HTERT RPE-1 (cell line): ENCODE measurements around the gene MEF2C.
"Not testable (repeated sequence)": the region's sequence is repeated elsewhere in the genome, so short reads cannot be mapped to it uniquely, and the experiment has no call there.

Source experiments
- in situ Hi-C: fragments of 300-500 bp; cut with MboI; formaldehyde crosslinking; loops from 4 replicates; pipeline ENCODE4 v1.14.3; 2020; ENCODE audit warnings: low sequenced_read_pairs

The MEF2C gene

DNA sequence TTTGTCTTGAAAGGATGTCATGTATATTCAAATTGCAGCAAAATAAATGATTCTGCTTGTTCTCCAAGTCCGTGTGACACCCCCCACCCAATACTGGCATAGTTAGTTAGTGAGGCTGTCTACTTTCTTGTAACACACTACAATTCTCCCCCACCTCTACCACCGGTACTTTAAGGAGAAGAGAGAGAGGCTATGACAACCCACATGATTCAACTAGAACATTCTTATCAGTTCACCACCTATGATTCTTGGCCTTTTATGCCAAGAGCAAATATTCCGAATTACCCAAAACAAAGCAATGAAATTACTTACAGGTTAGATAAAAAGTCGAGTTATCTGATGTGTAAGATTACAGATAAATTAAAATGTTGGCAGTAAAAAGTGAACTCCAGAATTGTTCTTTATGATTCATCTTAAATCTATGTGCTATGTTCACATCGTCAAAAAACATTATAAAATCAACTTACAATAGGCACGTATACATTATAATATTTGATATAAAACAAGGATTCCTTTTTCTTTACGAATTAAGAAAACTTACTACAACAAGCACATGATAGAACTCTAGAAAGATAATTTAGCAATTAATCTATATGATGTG lies 14.4 kb downstream of the MEF2C start:
- in situ Hi-C loops: no loop called here

DNA sequence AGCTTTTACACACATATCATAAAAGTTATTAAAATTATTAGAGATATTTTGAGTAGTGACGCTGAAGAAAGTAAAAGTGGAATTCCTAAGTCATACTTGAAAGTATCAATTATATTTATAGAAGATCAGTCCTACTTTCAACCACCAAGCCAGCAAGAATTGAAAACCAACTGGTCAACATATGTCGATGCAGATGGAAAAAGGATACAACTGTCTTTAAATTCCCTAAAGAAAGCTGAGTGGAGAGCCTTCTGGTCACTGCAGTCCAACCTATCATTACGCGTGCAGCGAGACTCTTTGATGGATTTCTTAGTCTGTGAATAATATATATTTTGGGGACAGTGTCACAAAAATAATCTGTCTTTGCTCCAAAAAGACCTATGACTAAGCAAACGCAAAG lies 15.3 kb downstream of the MEF2C start:
- in situ Hi-C loops: no loop called here

GRCh38 chr5:88863523-88863922 lies 19.5 kb downstream of the MEF2C start:
- in situ Hi-C loops: no loop called here

DNA sequence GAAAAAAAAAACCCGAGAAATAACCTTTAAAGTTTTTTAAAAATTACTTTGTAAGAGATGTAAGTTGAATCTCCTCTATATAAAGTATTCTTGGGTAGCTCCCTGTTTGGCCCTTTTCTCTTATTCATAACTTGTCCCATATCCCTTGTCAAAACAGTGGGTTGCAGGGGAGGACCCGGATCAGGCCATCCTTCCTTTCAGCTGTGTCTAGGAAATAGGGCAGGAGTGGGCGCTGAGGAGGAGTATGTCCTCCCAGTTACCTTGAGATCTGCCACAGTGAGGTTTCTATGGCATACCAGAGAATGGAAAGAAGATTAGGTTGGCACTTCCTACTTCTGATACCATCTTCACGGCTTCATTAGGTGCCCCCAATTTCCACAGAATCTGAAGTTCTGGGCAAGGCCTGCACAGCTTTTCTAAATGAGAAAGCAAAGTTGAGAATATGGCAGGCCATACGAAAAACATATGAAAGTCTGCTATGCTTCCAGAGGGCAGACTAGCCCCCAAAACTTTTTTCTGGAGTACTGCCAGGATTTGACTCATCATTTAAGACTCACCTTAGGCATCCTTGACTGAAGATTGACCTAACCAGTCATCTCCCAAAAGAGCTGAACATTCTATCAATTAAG lies 20.3 kb downstream of the MEF2C start:
- in situ Hi-C loops: no loop called here

DNA sequence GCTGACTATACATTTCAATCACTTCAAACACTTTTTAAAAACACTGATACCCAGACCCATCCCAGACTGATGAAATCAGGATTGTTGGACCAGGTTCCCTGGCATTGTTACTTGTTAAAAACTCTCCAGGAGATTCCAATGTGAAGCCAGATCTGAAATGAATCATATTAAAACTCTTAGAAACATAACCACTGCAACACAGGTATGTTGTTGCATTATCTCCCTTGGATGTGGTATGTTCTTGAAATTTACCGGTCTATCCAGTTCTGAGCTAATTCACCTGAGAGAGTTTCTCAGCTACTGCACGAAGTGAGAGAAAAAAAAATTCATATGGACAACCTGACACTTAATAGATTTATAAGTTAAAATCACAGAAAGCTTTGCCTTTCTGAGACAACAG lies 21.8 kb downstream of the MEF2C start:
- in situ Hi-C loops: no loop called here

- in situ Hi-C loops: no loop called here
Observed at GRCh38 chr5:88860501-88860900, 22.5 kb downstream of the MEF2C start.

- in situ Hi-C loops: no loop called here
Observed at GRCh38 chr5:88858392-88858791, 24.6 kb downstream of the MEF2C start.

- in situ Hi-C loops: not testable (repeated sequence)
Observed at GRCh38 chr5:88856381-88856780, 26.6 kb downstream of the MEF2C start.

GRCh38 chr5:88854769-88855168 lies 28.2 kb downstream of the MEF2C start:
- in situ Hi-C loops: no loop called here

DNA sequence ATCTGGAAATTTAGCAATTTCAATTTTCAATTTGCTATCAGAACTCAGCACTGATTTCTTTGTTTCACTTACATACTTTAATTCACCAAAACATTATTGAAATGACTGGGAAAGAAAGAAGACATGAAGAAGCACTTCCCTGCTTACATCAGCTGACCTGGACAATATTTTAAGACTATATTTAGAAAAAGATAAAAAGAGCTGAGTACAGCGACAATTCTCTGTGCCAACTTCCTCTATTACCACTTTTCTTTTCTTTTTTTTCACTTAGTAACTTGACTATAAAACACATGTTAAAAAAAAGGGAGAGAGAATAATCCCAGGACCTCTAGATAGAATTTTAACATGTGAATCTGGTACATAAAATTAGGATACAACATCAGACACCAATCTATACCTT lies 35.6 kb downstream of the MEF2C start:
- in situ Hi-C loops: no loop called here

DNA sequence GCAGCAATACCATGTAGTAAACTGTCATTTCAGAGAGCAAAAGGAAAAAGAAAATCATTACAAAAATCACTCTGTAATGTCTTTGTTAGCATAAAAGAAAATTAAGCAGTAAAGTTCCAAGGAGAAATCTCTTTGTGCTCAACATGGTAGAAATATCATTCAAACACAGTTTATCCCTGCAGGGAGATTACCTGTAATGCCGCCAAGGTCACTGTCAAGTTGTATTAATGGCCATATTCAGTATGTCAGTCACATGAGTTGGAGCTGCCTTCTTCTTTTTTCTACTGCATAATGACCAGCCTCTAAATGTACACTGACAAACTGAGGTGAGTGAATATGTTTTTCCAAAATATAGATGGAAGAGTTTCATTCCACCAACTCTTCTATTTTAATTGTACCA lies 36.5 kb downstream of the MEF2C start:
- in situ Hi-C loops: no loop called here

DNA sequence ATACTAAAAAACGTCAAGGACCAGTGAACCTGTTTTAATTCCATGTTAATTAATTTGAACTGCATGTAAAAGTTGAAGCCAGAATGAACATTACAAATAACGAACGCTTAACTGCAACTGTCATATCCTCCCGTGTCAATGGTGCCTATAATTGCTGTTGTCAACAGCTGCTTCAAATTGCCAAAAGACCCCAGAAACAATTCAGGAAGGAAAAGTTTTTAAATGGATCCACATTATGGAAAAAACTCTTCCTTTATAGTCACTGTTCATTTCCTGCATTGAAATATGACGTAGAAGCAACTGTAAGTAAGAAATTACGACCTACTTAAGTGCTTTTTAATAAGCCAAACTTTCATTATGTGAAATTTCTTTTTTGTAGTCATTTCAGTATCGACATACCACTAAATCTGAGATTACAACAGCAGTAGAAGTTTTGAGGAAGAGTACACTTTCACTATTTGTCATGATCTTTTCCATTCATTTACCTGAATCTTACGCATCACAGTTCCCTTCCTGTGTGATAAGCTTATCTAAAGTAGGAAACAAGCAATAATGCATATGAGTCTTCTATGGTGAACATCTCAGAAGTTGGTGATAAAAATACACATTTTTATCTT lies 37.8 kb downstream of the MEF2C start:
- in situ Hi-C loops: no loop called here

- in situ Hi-C loops: no loop called here
Observed at GRCh38 chr5:88842784-88843183, 40.2 kb downstream of the MEF2C start.

DNA sequence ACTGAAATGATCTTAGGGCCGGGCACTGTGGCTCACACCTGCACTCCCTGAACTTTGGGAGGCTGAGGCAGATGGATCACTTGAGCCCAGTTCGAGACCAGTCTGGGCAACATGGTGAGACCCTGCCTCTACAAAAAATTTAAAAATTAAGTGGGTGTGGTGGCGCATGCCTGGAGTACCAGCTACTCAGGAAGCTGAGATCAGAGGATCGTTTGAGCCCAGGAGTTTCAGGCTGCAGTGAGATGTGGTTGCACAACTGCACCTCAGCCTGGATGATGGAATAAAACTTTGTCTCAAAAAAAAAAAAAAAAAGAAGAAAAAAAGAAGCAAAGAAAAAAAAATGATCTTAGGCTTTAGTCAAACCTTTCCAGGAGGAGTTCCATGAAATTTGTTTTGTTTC lies 41.8 kb downstream of the MEF2C start:
- in situ Hi-C loops: no loop called here

DNA sequence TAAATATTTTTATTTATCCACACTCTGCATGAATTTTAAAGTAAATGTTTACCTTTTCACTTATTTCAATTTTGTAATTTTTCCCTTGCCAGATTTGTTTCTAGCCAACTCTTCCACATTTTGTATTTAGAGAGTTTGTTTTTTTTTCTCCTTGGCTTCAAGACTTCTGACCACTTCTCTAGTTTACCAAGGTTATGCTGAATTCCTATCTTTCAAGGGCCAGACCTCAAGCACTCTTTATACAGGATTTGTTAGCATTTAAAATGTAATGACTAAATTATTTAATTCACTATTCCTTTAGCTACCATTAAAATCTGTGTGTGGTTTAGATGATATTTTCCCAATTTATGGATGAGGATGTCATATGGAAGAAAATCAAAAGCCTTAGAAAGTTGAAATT lies 42.5 kb downstream of the MEF2C start:
- in situ Hi-C loops: no loop called here

DNA sequence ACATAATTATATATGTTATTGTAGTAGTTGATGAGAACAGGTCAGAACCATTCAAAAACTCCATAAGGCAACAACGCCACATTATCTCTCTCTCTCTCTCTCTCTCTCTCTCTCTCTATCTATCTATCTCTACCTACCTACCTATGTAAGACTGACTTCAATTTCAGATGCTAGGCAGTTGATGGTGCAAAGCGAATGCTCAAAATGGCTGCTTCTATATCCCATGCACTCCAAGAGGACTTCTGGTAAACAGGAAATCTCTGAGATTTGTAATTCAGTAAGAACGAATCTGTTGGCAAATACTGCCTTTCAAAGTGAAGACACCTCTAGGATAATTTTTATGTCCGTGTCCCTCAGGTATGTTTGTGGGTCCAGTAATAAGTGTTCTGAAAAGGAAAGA lies 43.7 kb downstream of the MEF2C start:
- in situ Hi-C loops: no loop called here

DNA sequence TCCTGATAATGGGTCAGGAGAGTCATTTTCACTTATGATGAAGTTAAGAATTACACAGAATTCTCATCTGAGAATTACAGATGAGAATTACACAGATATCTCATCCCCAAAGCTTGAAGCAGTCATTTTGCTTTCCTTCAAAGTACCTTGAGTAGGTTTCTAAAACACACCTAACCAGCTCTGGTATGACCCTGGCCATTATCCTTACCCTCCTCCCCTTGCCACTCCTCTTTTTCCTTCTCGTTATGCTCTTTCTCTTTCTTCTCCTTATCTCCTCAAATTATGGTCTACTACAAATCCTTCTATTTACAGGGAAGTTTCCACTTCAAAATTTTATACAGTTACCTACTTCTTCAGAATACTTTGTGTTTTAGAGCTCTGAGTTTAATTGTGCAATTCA lies 44.5 kb downstream of the MEF2C start:
- in situ Hi-C loops: no loop called here

GRCh38 chr5:88837817-88838216 lies 45.2 kb downstream of the MEF2C start:
- in situ Hi-C loops: no loop called here

DNA sequence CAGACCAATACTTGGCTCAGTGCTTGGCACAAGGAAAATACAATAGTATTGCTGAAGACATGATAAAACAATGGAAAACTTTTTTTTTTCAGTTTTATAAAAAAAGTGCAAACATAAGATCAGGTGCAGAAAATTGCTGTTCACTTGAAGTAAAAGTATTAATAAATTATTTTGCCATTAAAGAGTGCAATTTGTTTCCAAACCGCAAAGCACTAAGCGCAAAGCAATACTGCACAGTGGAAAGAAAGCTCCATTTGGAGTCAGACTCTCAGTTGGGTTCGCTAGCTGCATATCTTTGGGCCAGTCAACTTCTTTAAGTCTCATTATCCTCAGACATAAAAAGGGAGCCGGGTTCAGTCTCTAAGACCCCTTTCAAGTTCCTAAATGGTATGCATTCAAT lies 45.8 kb downstream of the MEF2C start:
- in situ Hi-C loops: no loop called here

- in situ Hi-C loops: no loop called here
Observed at GRCh38 chr5:88836195-88836838, 46.7 kb downstream of the MEF2C start.

DNA sequence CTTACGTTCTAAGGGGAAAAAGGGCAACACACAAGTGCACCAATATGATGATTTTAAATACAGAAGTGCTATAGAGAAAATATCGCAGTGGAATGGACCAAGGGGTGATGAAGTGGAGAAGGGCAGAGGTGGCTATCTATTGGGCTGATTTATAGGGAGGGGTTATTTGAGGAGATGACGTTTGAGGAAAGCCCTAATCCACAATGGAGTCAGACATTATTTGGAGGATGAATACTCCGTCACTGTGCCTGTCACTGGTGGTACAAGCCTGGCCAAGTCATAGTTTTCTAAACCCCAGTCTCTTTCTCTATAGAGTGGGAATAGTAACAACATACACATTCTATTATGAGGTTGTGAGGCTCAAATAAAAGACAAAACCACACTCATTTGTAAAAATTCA lies 48.5 kb downstream of the MEF2C start:
- in situ Hi-C loops: no loop called here

DNA sequence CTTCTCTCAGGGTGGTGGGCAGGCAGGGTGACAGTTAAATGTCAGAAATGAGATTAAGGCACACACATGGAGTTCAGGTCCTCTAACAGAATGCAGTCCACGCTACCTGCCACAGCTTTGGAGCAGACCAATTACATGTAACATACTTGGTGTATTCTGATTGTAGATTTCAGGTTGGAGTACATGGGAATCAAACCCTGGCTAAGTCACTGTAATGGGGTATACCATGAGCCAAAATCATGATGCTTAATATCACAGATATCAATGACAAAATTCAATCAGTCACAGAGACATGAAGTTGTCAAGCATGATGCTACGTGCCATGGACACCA lies 48.9 kb downstream of the MEF2C start:
- in situ Hi-C loops: no loop called here
